Activated B cell treated with CpG ODN at 0.5 μM for 24 hours (primary cell): ENCODE measurements around the gene KRTAP5-6. TPM values are rescaled to one million over a fixed set of nuclear protein-coding genes. Genes with fewer than 3 reads are reported as not detected.

Experiments
- ATAC-seq: fragments of 200-7000 bp; cut with Tn5 transposase; one replicate; pipeline ENCODE4 v1.10.0; 2021; ENCODE audit warnings: low read depth, mild to moderate bottlenecking, moderate library complexity
- CTCF ChIA-PET: fragments of 350-600 bp; sonication (Branson Sonifier 250); formaldehyde crosslinking; loops from one replicate; lab custom pipeline; 2021; ENCODE audit warnings: antibody characterized with exemption; lab: Charles Lee
- POLR2A ChIA-PET: fragments of 350-600 bp; sonication (Branson Sonifier 250); formaldehyde crosslinking; loops from one replicate; lab custom pipeline; 2021; ENCODE audit warnings: antibody characterized with exemption; lab: Charles Lee
- DNase-seq: peaks from one replicate; pipeline ENCODE4 v3.0.0; 2022
- H3K27ac Mint-ChIP-seq: one replicate; pipeline ENCODE4 v1.8.0; 2020; ENCODE audit warnings: mixed read lengths
- H3K27me3 Mint-ChIP-seq: one replicate; pipeline ENCODE4 v1.8.0; 2021; ENCODE audit warnings: mixed read lengths
- H3K36me3 Mint-ChIP-seq: one replicate; pipeline ENCODE4 v1.8.0; 2021; ENCODE audit warnings: low read depth, mixed read lengths
- H3K4me1 Mint-ChIP-seq: one replicate; pipeline ENCODE4 v1.8.0; 2021; ENCODE audit warnings: mixed read lengths
- H3K4me3 Mint-ChIP-seq: one replicate; pipeline ENCODE4 v1.8.0; 2020; ENCODE audit warnings: mild to moderate bottlenecking, mixed read lengths
- H3K9me3 Mint-ChIP-seq: one replicate; pipeline ENCODE4 v1.8.0; 2020; ENCODE audit warnings: mixed read lengths
- intact Hi-C: fragments of 100-400 bp; cut with micrococcal nuclease; formaldehyde crosslinking; loops from one replicate; pipeline ENCODE4 v1.15.1; 2024
- total RNA-seq: library from RNA; stranded (reverse); gene quantifications from 2 replicates; pipeline ENCODE4 v1.2.3, GENCODE V29; 2022
- TF ChIP-seq, protein P1 (sequence below): fragments of 200-600 bp; IDR thresholded peaks from one replicate; pipeline ENCODE4 v1.8.0; 2022; ENCODE audit warnings: antibody characterized with exemption, mild to moderate bottlenecking

The KRTAP5-6 gene
- total RNA-seq, 1 donor from 2014 or later, result not detected

GRCh38 chr11:1699771-1700170 is 2.8 kb downstream of the KRTAP5-6 start:
- ChIA-PET CTCF (interaction anchor here (0.6 kb wide), 1 partner anchor 133 kb away, joined by 5 read pairs; no protein-coding TSS in a partner anchor), POLR2A (no interaction called here)
- Mint-ChIP-seq H3K9me3 (no peaks in the 10 kb centered on the region), H3K36me3 (no peaks in the 10 kb centered on the region), H3K27ac (no peak overlapping the region), H3K27me3 (peaks cover 4% of the 10 kb centered on the region), H3K4me3 (no peak overlapping the region), H3K4me1 (peaks cover 7% of the 10 kb centered on the region)
- no peak for ATAC-seq
- intact Hi-C loops, result no loop called here
- TF ChIP-seq, protein P1, sequence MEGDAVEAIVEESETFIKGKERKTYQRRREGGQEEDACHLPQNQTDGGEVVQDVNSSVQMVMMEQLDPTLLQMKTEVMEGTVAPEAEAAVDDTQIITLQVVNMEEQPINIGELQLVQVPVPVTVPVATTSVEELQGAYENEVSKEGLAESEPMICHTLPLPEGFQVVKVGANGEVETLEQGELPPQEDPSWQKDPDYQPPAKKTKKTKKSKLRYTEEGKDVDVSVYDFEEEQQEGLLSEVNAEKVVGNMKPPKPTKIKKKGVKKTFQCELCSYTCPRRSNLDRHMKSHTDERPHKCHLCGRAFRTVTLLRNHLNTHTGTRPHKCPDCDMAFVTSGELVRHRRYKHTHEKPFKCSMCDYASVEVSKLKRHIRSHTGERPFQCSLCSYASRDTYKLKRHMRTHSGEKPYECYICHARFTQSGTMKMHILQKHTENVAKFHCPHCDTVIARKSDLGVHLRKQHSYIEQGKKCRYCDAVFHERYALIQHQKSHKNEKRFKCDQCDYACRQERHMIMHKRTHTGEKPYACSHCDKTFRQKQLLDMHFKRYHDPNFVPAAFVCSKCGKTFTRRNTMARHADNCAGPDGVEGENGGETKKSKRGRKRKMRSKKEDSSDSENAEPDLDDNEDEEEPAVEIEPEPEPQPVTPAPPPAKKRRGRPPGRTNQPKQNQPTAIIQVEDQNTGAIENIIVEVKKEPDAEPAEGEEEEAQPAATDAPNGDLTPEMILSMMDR, result no peak
- DNase-seq, result no peak

GRCh38 chr11:1701091-1701807 is 4.3 kb downstream of the KRTAP5-6 start:
- ATAC-seq (no peak), DNase-seq (no peak)
- CTCF ChIA-PET, result interaction anchor here (1.0 to 2.1 kb wide), 3 partner anchors 9 to 453 kb away, joined by 3 to 10 read pairs (median 4); no protein-coding TSS in a partner anchor
- Mint-ChIP-seq H3K9me3 (no peaks in the 10 kb centered on the region), H3K4me1 (peaks cover 21% of the 10 kb centered on the region), H3K27me3 (peaks cover 4% of the 10 kb centered on the region), H3K36me3 (no peaks in the 10 kb centered on the region), H3K27ac (no peak overlapping the region), H3K4me3 (no peak overlapping the region)
- TF ChIP-seq, protein P1, result no peak
- POLR2A ChIA-PET, result no interaction called here
- intact Hi-C loops, result no loop called here

DNA sequence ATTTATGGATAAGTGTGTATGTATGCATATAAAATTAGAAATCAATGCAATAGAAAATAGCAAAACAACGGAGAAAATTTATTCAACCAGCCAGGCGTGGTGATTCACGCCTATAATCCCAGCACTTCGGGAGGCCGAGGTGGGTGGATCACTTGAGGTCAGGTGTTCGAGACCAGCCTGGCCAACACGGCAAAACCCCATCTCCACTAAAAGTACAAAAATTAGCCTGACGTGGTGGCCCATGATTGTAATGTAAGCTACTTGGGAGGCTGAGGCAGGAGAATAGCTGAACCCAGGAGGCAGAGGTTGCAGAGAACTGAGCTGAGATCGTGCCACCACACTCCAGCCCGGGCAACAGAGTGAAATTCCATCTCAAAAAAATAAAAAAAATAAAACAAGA is 5.5 kb downstream of the KRTAP5-6 start:
- H3K4me3 Mint-ChIP-seq, result no peak overlapping the region
- intact Hi-C loops, result no loop called here
- POLR2A ChIA-PET, result no interaction called here
- DNase-seq (no peak), ATAC-seq (no peak)
- no peak overlapping the region for H3K27ac Mint-ChIP-seq
- H3K27me3 Mint-ChIP-seq, result peaks cover 7% of the 10 kb centered on the region
- H3K36me3 Mint-ChIP-seq, result no peaks in the 10 kb centered on the region
- peaks cover 30% of the 10 kb centered on the region for H3K4me1 Mint-ChIP-seq
- TF ChIP-seq, protein P1, result no peak
- CTCF ChIA-PET, result no interaction called here
- no peaks in the 10 kb centered on the region for H3K9me3 Mint-ChIP-seq

DNA sequence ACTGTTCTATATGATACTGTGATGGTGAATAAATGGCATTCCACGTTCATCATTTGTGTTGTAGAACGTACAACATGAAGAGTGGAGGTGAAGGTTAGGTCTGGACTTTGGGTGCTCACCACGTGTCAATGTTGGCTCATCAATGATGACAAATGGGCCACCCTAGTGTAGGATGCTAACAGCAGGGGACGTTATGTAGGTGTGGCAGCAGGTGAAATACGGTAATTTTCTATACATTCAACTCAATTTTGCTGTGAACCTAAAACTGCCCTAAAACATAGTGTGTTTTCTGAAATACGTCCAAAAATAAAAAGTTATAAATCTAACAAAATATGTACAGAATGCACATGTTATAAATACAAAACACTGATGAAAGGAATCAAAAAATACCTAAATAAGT is 6.2 kb downstream of the KRTAP5-6 start:
- peaks cover 7% of the 10 kb centered on the region for H3K27me3 Mint-ChIP-seq
- intact Hi-C loops, result no loop called here
- H3K36me3 Mint-ChIP-seq, result no peaks in the 10 kb centered on the region
- DNase-seq (no peak), ATAC-seq (no peak)
- peaks cover 30% of the 10 kb centered on the region for H3K4me1 Mint-ChIP-seq
- ChIA-PET CTCF (interaction anchor here (0.9 kb wide), 1 partner anchor 9 kb away, joined by 3 read pairs; no protein-coding TSS in a partner anchor), POLR2A (no interaction called here)
- H3K9me3 Mint-ChIP-seq, result no peaks in the 10 kb centered on the region
- TF ChIP-seq, protein P1, result no peak
- no peak overlapping the region for H3K4me3 Mint-ChIP-seq
- H3K27ac Mint-ChIP-seq, result no peak overlapping the region

DNA sequence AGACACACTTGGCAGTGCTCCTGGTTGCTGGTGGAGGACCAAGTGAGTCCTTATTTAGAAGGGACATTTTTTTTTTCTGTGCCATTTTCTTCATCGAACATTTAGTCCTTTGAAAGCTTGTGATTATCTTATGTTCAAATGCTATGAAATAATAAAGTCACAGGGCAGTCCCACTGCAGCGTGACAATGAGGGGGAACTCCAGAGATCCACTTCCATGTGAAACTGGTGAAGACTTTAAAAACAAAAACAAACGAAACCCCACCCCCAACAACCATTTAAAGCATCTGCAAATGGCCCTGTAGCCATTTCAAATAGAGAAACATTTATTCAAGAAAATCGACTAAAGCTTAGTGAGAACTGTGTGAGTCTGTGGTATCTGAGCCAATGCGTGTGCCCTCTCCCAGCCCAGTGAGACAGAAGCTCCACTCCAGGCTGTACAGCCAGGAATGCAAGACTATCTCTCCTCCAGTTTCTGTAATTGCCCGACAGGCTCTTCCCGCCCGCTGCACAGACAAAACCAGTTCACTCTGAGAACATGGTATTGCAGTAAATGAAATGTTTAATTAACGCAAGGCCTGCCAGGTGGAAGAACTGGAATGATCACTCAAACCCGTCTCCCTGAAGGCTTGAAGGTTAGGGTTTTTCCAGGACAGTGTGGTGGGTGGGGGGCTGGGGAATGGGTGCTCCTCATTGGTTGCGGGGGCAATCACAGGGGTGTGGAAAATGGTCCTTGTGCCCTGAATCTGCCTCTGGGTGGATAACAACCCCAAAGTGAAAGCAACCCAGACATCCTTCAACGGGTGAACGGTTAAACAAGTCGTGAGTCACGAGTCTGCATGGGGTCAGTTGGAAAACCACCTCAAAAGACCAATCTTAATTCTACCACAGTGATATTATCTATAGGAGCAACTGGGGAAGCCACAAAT is 8.4 kb downstream of the KRTAP5-6 start:
- Mint-ChIP-seq H3K27ac (no peak overlapping the region), H3K36me3 (no peaks in the 10 kb centered on the region), H3K4me1 (peaks cover 30% of the 10 kb centered on the region), H3K27me3 (peaks cover 13% of the 10 kb centered on the region), H3K4me3 (no peak overlapping the region), H3K9me3 (no peaks in the 10 kb centered on the region)
- CTCF ChIA-PET, result interaction anchor here (1.1 to 4.2 kb wide), 2 partner anchors 11 to 177 kb away, joined by 3 to 17 read pairs; no protein-coding TSS in a partner anchor
- DNase-seq, result no peak
- POLR2A ChIA-PET, result interaction anchor here (1.3 kb wide), 1 partner anchor 58 kb away, joined by 3 read pairs; the partner anchor contains the start of gene CTSD
- intact Hi-C loops, result no loop called here
- no peak for ATAC-seq
- TF ChIP-seq, protein P1, result no peak
